Right lobe of liver (tissue), 6 donors: ENCODE data around the gene CES4A. TPM values are rescaled to one million over a fixed set of nuclear protein-coding genes. Genes with fewer than 3 reads are reported as not detected.
A peak's percentile ranks its signal among the peaks of the same experiment; 100 is the strongest.
"Not testable (repeated sequence)": the region's sequence is repeated elsewhere in the genome, so short reads cannot be mapped to it uniquely, and the experiment has no call there.

Experiments
- ATAC-seq, 4 donors: fragments of 200-7000 bp; cut with Tn5 transposase; one replicate each; pipeline ENCODE4 v1.9.1; 2020; ENCODE audit warnings: mild to moderate bottlenecking in 4 of 4, moderate library complexity in 4 of 4
- DNase-seq, 3 donors: peaks; one replicate each; pipeline ENCODE4 v3.0.0-alpha.2; 2020
- H3K27ac ChIP-seq, 3 donors: fragments of 200-600 bp; one replicate each; pipeline ENCODE4 v1.8.0; 2022
- H3K27me3 ChIP-seq, 2 donors: fragments of 200-600 bp; one replicate each; pipeline ENCODE4 v1.8.0; 2022
- H3K36me3 ChIP-seq, 4 donors: fragments of 200-600 bp; sonication (generic) in 1 of 4; one replicate each; pipeline versions ENCODE4 v1.5.1 to v1.8.0; 2017 to 2022; ENCODE audit warnings: control low read depth in 1 of 4
- H3K4me1 ChIP-seq, 4 donors: fragments of 200-600 bp; sonication (generic) in 1 of 4; one replicate each; pipeline versions ENCODE4 v1.5.1 to v1.8.0; 2017 to 2022; ENCODE audit warnings: control low read depth in 1 of 4
- H3K4me3 ChIP-seq, 3 donors: fragments of 200-600 bp; one replicate each; pipeline ENCODE4 v1.8.0; 2022
- H3K9me3 ChIP-seq, 4 donors: fragments of 200-600 bp; sonication (generic) in 1 of 4; one replicate each; pipeline versions ENCODE4 v1.5.1 to v1.8.0; 2017 to 2022; ENCODE audit warnings: control low read depth in 1 of 4
- CTCF ChIP-seq, 4 donors: fragments of 200-600 bp in 3 of 4; fragments of 450-650 bp in 1 of 4; IDR thresholded peaks; one replicate each; pipeline versions ENCODE4 v1.5.1 to v1.8.0; 2016 to 2022; ENCODE audit warnings: antibody characterized with exemption in 4 of 4, mild to moderate bottlenecking in 2 of 4
- POLR2A ChIP-seq: fragments of 450-650 bp; IDR thresholded peaks from one replicate; pipeline ENCODE4 v1.6.1; 2017; ENCODE audit warnings: antibody characterized with exemption, mild to moderate bottlenecking
- WGBS: methylation state at CpG from one replicate; pipeline ENCODE4 v1.1.6; 2018; ENCODE audit warnings: low coverage, low lambda C conversion rate; ENCODE audit not compliant: insufficient coverage; ENCODE audit errors: missing lambda C conversion rate; 5-methylcytosine and 5-hydroxymethylcytosine counted together
- intact Hi-C, 2 donors: fragments of 100-400 bp; cut with DNase I; formaldehyde crosslinking; loops; one replicate each; pipeline versions ENCODE4 v1.11.2 to v1.14.1; 2022
- total RNA-seq, 6 experiments: library from RNA; depleted of rRNA in 2 of 6; stranded (reverse); fragments of >200 nt in 2 of 6; fragmentation: NEBNext Ultra II Directional in 3 of 6; extraction: Animal tissue kit (Norgen Biotek cat#: 25700) in 3 of 6; gene quantifications; one replicate each; pipeline versions ENCODE4 v1.1.0 to v1.2.4, GENCODE V29; 2016 to 2023
- donor health status: DM: no; HTN: yes; CAD: no.
- donor health status: DM: no; HTN: no; CAD: no.
- donor health status: DM: no; HTN: no; CAD: no.
- donor health status: DM: no; HTN: yes; CAD: no.
- donor health status: DM: no; HTN: yes; CAD: no.

The CES4A gene
- total RNA-seq, 6 experiments from 2014 or later: 5.2 to 54.7 (median 15.3) TPM

- H3K4me3 ChIP-seq: no peak overlapping the region
- H3K27me3 ChIP-seq: no peaks in the 10 kb centered on the region
- peaks cover 0 to 23% (median 11%) of the 10 kb centered on the region in 4 donors for H3K4me1 ChIP-seq
- no peak overlapping the region for H3K27ac ChIP-seq
- H3K9me3 ChIP-seq: no peaks in the 10 kb centered on the region
- DNase-seq (peak in 1 of 3 donors; percentile 68), ATAC-seq (peak; percentile 17 to 42 (median 36))
- peaks cover 0 to 4% (median 0%) of the 10 kb centered on the region in 4 donors for H3K36me3 ChIP-seq
- WGBS: 50% methylated on average over 5 of the region's 5 CpGs
- TF ChIP-seq CTCF (IDR thresholded peaks at IDR 0.05) (no peak), POLR2A (no peak)
- intact Hi-C loops: no loop called here
Measured at GRCh38 chr16:66968847-66969246, 19.5 kb upstream of the CES4A start.

GRCh38 chr16:66970775-66971720 is 17.3 kb upstream of the CES4A start:
- H3K4me3 ChIP-seq: no peak overlapping the region
- no peak for DNase-seq
- no peak for TF ChIP-seq CTCF (IDR thresholded peaks at IDR 0.05)
- peaks cover 0 to 4% (median 0%) of the 10 kb centered on the region in 4 donors for H3K36me3 ChIP-seq
- no peak overlapping the region for H3K27ac ChIP-seq
- H3K9me3 ChIP-seq: no peaks in the 10 kb centered on the region
- 84% methylated on average over 3 of the region's 10 CpGs for WGBS
- H3K4me1 ChIP-seq: peaks cover 0 to 10% (median 2%) of the 10 kb centered on the region in 4 donors
- H3K27me3 ChIP-seq: no peaks in the 10 kb centered on the region
- intact Hi-C loops: loop anchor here (5.0 to 10.0 kb wide), 2 partner anchors 184 to 186 kb away; partner anchors contain the start of genes FBXL8 (in 2 of the 2), TRADD (in 2 of the 2) and B3GNT9 (in 1 of the 2)
- no peak for ATAC-seq

GRCh38 chr16:66972983-66973382 is 15.4 kb upstream of the CES4A start:
- intact Hi-C loops: loop anchor here (5.0 to 10.0 kb wide), 2 partner anchors 182 to 184 kb away; partner anchors contain the start of genes FBXL8 (in 2 of the 2), TRADD (in 2 of the 2) and B3GNT9 (in 1 of the 2)
- no peak for TF ChIP-seq CTCF (IDR thresholded peaks at IDR 0.05)
- TF ChIP-seq POLR2A: no peak
- no peak overlapping the region for H3K4me3 ChIP-seq
- H3K27ac ChIP-seq: no peak overlapping the region
- peaks cover 0 to 4% (median 0%) of the 10 kb centered on the region in 4 donors for H3K36me3 ChIP-seq
- no peaks in the 10 kb centered on the region for H3K27me3 ChIP-seq
- WGBS: 71% methylated on average over 4 of the region's 9 CpGs
- DNase-seq: no peak
- no peaks in the 10 kb centered on the region for H3K9me3 ChIP-seq
- H3K4me1 ChIP-seq: peaks cover 0 to 13% (median 6%) of the 10 kb centered on the region in 4 donors
- no peak for ATAC-seq

GRCh38 chr16:66973716-66974115 is 14.7 kb upstream of the CES4A start:
- ATAC-seq: no peak
- Histone ChIP-seq H3K4me3 (no peak overlapping the region), H3K4me1 (peaks cover 0 to 10% (median 4%) of the 10 kb centered on the region in 4 donors), H3K27me3 (no peaks in the 10 kb centered on the region), H3K27ac (no peak overlapping the region), H3K36me3 (peaks cover 0 to 4% (median 0%) of the 10 kb centered on the region in 4 donors), H3K9me3 (no peaks in the 10 kb centered on the region)
- DNase-seq: no peak
- TF ChIP-seq POLR2A (no peak), CTCF (IDR thresholded peaks at IDR 0.05) (no peak)
- intact Hi-C loops: loop anchor here (5.0 to 10.0 kb wide), 2 partner anchors 181 to 184 kb away; partner anchors contain the start of genes FBXL8 (in 2 of the 2), TRADD (in 2 of the 2) and B3GNT9 (in 1 of the 2)
- no CpG with 5 or more reads among the region's 6 CpGs for WGBS

GRCh38 chr16:66974156-66974931 is 14.0 kb upstream of the CES4A start:
- WGBS: no CpG with 5 or more reads among the region's 32 CpGs
- not testable (repeated sequence) for H3K27me3 ChIP-seq, H3K4me3 ChIP-seq, H3K4me1 ChIP-seq, ATAC-seq, DNase-seq, H3K36me3 ChIP-seq, H3K9me3 ChIP-seq, H3K27ac ChIP-seq
- intact Hi-C loops: loop anchor here (5.0 to 10.0 kb wide), 2 partner anchors 180 to 183 kb away; partner anchors contain the start of genes FBXL8 (in 2 of the 2), TRADD (in 2 of the 2) and B3GNT9 (in 1 of the 2)

GRCh38 chr16:66974932-66975246 is 13.5 kb upstream of the CES4A start:
- not testable (repeated sequence) for ATAC-seq, H3K4me1 ChIP-seq, H3K27me3 ChIP-seq, H3K36me3 ChIP-seq, H3K27ac ChIP-seq, H3K9me3 ChIP-seq, DNase-seq, H3K4me3 ChIP-seq
- intact Hi-C loops: loop anchor here (5.0 to 10.0 kb wide), 2 partner anchors 180 to 182 kb away; partner anchors contain the start of genes FBXL8 (in 2 of the 2), TRADD (in 2 of the 2) and B3GNT9 (in 1 of the 2)
- 58% methylated on average over 6 of the region's 11 CpGs for WGBS
